Body of pancreas (tissue), 4 donors: Measurements from ENCODE around the gene SLC10A7. TPM values are rescaled to one million over a fixed set of nuclear protein-coding genes. Genes with fewer than 3 reads are reported as not detected.

Experiments used
- ATAC-seq: fragments of 150-250 bp; one replicate; pipeline ENCODE4 v1.9.1; 2016
- DNase-seq, 4 donors: peaks; one replicate each; pipeline ENCODE4 v3.0.0-alpha.2; 2019
- H3K27ac ChIP-seq, 4 donors: fragments of 200-600 bp; sonication (generic); 1 replicate in 3 of 4; 2 replicates in 1 of 4; pipeline versions ENCODE4 v1.5.1 to v1.6.1; 2016 to 2019; ENCODE audit warnings: mild to moderate bottlenecking in 1 of 4, mixed read lengths in 1 of 4, moderate library complexity in 1 of 4
- H3K27me3 ChIP-seq, 2 donors: fragments of 200-600 bp; sonication (generic); one replicate each; pipeline ENCODE4 v1.6.0; 2016; ENCODE audit warnings: mild to moderate bottlenecking in 1 of 2
- H3K36me3 ChIP-seq, 2 donors: fragments of 200-600 bp; sonication (generic); replicated peaks in 1 of 2; 2 replicates each; pipeline ENCODE4 v1.5.1; 2016; ENCODE audit warnings: low read depth in 2 of 2; ENCODE audit not compliant: insufficient read depth in 1 of 2
- H3K4me1 ChIP-seq: fragments of 200-600 bp; sonication (generic); one replicate; pipeline ENCODE4 v1.6.0; 2016
- H3K4me3 ChIP-seq, 2 donors: fragments of 200-600 bp; sonication (generic); 1 replicate in 1 of 2; 2 replicates in 1 of 2; pipeline ENCODE4 v1.5.1; 2016 to 2019
- H3K9me3 ChIP-seq, 3 donors: fragments of 200-600 bp; sonication (generic); 1 replicate in 2 of 3; 2 replicates in 1 of 3; pipeline ENCODE4 v1.5.1; 2016
- CTCF ChIP-seq, 7 experiments: fragments of 450-650 bp in 4 of 7; fragments of 200-600 bp in 3 of 7; sonication (generic) in 3 of 7; IDR thresholded peaks; one replicate each; pipeline ENCODE4 v1.5.1; 2016 to 2019; ENCODE audit warnings: antibody characterized with exemption in 7 of 7
- POLR2A ChIP-seq, 3 donors: fragments of 450-650 bp; IDR thresholded peaks; one replicate each; pipeline ENCODE4 v1.6.1; 2016; ENCODE audit warnings: antibody characterized with exemption in 3 of 3, mild to moderate bottlenecking in 2 of 3
- WGBS, 2 donors: methylation state at CpG; one replicate each; pipeline ENCODE4 v1.1.5; 2017; 5-methylcytosine and 5-hydroxymethylcytosine counted together
- intact Hi-C: fragments of 100-400 bp; cut with DNase I; formaldehyde crosslinking; loops from one replicate; pipeline ENCODE4 v1.15.1; 2023
- total RNA-seq, 2 donors: library from RNA; depleted of rRNA; stranded (reverse); fragments of >200 nt; gene quantifications; one replicate each; pipeline ENCODE4 v1.1.0, GENCODE V29; 2016

The SLC10A7 gene
- total RNA-seq, 2 donors from 2014 or later, result 10.4 to 13.5 TPM

- no peak overlapping the region for H3K27ac ChIP-seq
- H3K36me3 ChIP-seq, result no peaks in the 10 kb centered on the region
- intact Hi-C loops, result no loop called here
- H3K27me3 ChIP-seq, result no peaks in the 10 kb centered on the region
- H3K4me3 ChIP-seq, result no peak overlapping the region
- H3K4me1 ChIP-seq, result peaks cover 14% of the 10 kb centered on the region
- no peak for DNase-seq
- ATAC-seq, result no peak
- TF ChIP-seq CTCF (IDR thresholded peaks at IDR 0.05), result no peak
- TF ChIP-seq POLR2A (IDR thresholded peaks at IDR 0.05), result no peak
- no peaks in the 10 kb centered on the region for H3K9me3 ChIP-seq
- WGBS, 2 donors, result 91 to 93% methylated on average over 2 of the region's 2 CpGs
Observed at GRCh38 chr4:146381263-146381872, 140.4 kb downstream of the SLC10A7 start.

GRCh38 chr4:146379744-146380143 is 142.0 kb downstream of the SLC10A7 start:
- Histone ChIP-seq H3K4me1 (peaks cover 14% of the 10 kb centered on the region), H3K36me3 (no peaks in the 10 kb centered on the region), H3K27me3 (no peaks in the 10 kb centered on the region), H3K9me3 (no peaks in the 10 kb centered on the region), H3K4me3 (no peak overlapping the region), H3K27ac (no peak overlapping the region)
- intact Hi-C loops, result no loop called here
- WGBS, 2 donors, result 90 to 95% methylated on average over 2 of the region's 2 CpGs
- DNase-seq (no peak), ATAC-seq (no peak)
- TF ChIP-seq POLR2A (IDR thresholded peaks at IDR 0.05), result no peak
- no peak for TF ChIP-seq CTCF (IDR thresholded peaks at IDR 0.05)

GRCh38 chr4:146371812-146372211 is 149.9 kb downstream of the SLC10A7 start:
- WGBS, 2 donors, result 92 to 94% methylated on average over 1 of the region's 1 CpG
- no peak for DNase-seq
- TF ChIP-seq POLR2A (IDR thresholded peaks at IDR 0.05) (no peak), CTCF (IDR thresholded peaks at IDR 0.05) (no peak)
- peaks cover 13% of the 10 kb centered on the region for H3K4me1 ChIP-seq
- intact Hi-C loops, result no loop called here
- H3K27ac ChIP-seq, result no peak overlapping the region
- no peak for ATAC-seq
- no peaks in the 10 kb centered on the region for H3K27me3 ChIP-seq
- H3K4me3 ChIP-seq, result no peak overlapping the region
- no peaks in the 10 kb centered on the region for H3K36me3 ChIP-seq
- H3K9me3 ChIP-seq, result no peaks in the 10 kb centered on the region

DNA sequence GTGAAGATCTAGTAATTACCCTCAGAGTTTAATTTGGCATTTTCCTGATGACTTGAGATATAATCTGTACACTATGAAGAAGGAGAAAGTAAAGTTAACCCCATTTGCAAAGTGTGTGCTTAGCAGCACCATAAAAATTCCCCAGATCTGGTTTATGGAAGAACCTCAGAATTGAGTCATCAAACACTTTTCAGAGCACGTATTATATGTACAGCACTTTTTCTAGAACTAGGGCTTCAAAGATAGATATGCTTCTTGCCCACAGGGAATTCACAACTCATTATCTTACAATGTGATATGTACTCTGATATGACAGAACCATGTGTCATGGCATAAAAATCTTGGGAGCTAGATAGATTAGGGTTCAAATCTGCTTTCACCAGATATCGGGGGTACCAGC is 150.9 kb downstream of the SLC10A7 start:
- intact Hi-C loops, result no loop called here
- Histone ChIP-seq H3K27me3 (no peaks in the 10 kb centered on the region), H3K36me3 (no peaks in the 10 kb centered on the region), H3K27ac (no peak overlapping the region), H3K9me3 (no peaks in the 10 kb centered on the region), H3K4me1 (peaks cover 13% of the 10 kb centered on the region), H3K4me3 (no peak overlapping the region)
- no peak for TF ChIP-seq POLR2A (IDR thresholded peaks at IDR 0.05)
- no peak for TF ChIP-seq CTCF (IDR thresholded peaks at IDR 0.05)
- DNase-seq (no peak), ATAC-seq (no peak)
- WGBS, 2 donors, result 83 to 98% methylated on average over 2 of the region's 2 CpGs

GRCh38 chr4:146369446-146369845 is 152.3 kb downstream of the SLC10A7 start:
- ATAC-seq (no peak), DNase-seq (no peak)
- Histone ChIP-seq H3K27ac (no peak overlapping the region), H3K4me1 (peaks cover 13% of the 10 kb centered on the region), H3K27me3 (no peaks in the 10 kb centered on the region), H3K9me3 (no peaks in the 10 kb centered on the region), H3K4me3 (no peak overlapping the region), H3K36me3 (no peaks in the 10 kb centered on the region)
- 87 to 90% methylated on average over 3 of the region's 3 CpGs for WGBS, 2 donors
- intact Hi-C loops, result no loop called here
- TF ChIP-seq POLR2A (IDR thresholded peaks at IDR 0.05) (no peak), CTCF (IDR thresholded peaks at IDR 0.05) (no peak)
